ENCODE measurements around the gene CCDC127.
"Not testable (repeated sequence)": the region's sequence is repeated elsewhere in the genome, so short reads cannot be mapped to it uniquely, and the experiment has no call there.

Gene CCDC127

DNA sequence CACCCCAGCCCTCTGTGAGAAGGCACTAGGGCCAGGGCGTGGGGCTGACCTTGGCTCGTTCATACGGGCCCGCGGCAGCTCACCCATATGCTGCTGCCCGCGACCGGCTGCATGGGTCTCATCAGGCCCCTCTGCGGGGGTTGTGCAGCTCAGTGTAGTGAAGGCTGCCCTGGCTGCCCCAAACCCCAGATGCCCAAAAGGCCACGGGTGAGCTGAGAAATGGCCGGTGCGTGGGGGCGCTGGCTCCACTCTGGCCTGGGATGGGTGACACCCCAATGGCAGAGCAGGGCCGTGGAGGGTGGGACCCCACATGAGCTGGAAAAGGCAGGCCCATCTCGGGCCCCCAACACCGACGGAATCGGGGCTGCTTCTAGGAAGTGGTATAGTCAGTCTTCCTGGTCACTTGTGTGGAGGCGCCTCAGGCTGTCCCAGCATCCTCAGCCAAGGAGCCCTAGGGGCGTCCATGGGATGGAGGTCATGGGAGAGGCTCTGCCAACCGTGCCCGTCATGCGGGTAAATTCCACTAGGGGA, 46.1 kb downstream of the CCDC127 start:
- no peak for DNase-seq (ENCODE audit: low read depth)

DNA sequence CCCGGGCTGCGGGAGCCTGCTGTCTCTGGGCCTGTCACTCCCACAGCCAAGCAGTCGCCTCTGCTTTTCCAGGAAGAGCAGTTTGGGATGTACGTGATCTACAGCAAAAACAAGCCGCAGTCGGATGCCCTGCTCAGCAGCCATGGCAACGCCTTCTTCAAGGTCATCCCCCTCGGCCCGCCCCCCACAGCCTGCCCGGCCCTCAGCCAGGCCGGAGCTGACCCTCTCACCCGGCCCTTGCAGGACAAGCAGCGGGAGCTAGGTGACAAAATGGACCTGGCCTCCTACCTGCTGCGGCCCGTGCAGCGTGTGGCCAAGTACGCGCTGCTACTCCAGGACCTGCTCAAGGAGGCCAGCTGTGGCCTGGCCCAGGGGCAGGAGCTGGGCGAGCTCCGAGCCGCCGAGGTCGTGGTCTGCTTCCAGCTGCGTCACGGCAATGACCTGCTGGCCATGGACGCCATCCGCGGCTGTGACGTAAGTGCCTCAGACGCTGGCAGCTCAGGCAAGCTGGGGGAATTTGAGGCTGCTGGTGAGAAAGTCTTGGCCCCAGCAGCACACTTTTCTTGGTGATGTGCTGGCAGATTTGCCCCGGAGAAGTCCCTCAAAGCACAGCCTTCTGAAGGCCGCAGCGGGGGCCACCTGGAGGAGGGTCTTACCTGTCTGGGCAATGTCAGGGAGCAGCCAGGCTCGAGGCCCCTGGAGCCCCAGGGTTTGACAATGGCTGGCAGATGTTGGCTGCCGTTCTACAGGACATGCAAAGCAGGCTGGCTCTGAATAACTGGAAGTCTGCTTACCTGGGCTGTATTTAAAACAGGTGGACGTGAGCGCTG, 46.8 kb downstream of the CCDC127 start:
- DNase-seq (ENCODE audit: low read depth), result no peak

DNA sequence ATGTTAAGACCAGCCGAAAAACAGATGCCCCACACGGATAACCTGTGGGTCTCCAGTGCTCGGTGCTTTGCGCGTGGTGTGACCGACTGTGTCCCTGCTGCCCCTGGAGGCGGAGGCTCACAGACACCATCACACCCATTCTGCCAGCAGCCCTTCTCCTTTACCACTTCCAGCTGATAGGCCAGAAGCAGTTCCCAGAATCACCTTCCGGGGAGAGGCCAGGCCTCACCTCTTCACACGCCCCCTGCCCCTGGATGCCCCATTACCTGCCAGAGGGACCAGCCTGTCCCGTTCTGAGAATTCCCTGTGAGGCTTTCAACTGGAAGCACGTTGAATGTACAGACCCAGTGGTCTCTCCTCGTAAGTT, 48.2 kb downstream of the CCDC127 start:
- no peak for DNase-seq (ENCODE audit: low read depth)

DNA sequence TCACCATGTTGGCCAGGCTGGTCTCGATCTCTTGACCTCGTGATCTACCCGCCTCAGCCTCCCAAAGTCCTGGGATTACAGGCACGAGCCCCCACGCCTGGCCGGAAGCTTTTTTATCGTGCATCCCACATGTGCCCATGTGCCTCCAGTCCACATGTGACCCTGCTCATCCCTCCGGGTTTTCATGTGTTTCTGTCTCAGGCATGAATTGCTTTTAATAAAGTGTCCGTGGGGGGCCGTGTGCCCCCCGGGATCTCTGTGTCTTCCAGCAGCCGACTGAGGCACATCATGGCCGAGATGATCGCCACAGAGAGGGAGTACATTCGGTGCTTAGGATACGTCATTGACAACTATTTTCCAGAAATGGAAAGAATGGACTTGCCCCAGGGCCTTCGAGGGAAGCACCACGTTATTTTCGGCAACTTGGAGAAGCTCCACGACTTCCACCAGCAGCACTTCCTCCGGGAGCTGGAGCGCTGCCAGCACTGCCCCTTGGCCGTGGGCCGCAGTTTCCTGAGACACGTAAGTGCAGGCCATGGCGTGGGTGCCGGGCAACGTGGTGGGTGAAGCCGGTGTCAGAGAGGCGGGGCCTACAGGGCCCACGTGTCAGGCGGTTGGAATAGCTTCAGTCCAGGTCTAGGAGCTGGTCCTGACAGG, 48.8 kb downstream of the CCDC127 start:
- DNase-seq (ENCODE audit: low read depth), result peak; percentile 74

DNA sequence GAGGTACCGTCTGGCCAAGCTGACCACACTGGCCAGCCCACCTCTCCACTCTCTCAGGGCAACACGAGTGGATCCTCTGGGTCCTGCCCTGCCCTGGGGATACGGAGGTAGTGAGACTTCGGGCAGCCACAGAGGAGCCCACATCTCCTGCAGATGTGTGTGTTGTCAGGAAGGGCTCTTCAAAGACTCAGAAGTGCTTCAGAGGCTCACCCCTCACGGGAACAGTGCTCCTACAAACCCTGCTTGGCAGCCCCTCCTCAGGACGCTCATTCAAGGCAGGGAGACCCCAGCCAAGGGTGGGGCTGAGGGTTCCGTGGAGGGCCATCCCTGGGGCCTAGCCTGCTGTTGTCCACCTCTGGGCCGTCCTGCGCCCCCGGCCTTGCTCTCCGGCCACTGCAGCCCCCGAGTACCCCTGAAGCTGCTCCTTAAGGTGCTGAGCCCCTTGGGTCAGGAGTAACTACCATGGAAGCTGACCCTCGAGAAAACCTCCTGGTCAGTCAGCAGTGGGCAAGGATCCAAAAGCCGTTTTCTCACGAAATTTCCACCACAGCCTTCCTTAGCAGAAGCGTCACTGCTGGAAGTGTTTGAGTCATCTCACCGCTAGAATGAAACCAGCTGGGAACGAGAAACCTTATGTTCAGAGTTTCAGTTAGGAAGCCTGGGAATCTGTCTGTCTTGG, 49.8 kb downstream of the CCDC127 start:
- no peak for DNase-seq (ENCODE audit: low read depth)

DNA sequence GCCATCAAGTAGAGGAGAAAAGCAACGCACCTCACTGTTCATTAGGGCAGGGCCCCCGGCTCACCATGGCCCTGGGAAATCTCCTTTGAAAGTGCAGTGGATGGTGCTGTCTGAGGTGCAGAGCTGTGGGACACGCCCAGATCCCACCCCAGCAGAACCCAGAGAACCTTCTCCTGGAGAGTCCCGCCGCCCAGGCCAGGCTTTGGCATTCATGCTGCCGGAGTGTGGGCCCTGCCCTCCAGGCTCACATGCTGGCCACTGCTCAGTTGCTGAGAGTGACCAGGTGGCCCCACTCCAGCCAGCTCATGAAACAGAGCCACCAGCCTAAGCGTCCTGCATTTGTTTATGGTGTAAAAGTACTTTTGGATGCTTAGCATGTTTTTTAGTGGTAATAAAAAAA, 50.4 kb downstream of the CCDC127 start:
- DNase-seq (ENCODE audit: low read depth), result no peak

DNA sequence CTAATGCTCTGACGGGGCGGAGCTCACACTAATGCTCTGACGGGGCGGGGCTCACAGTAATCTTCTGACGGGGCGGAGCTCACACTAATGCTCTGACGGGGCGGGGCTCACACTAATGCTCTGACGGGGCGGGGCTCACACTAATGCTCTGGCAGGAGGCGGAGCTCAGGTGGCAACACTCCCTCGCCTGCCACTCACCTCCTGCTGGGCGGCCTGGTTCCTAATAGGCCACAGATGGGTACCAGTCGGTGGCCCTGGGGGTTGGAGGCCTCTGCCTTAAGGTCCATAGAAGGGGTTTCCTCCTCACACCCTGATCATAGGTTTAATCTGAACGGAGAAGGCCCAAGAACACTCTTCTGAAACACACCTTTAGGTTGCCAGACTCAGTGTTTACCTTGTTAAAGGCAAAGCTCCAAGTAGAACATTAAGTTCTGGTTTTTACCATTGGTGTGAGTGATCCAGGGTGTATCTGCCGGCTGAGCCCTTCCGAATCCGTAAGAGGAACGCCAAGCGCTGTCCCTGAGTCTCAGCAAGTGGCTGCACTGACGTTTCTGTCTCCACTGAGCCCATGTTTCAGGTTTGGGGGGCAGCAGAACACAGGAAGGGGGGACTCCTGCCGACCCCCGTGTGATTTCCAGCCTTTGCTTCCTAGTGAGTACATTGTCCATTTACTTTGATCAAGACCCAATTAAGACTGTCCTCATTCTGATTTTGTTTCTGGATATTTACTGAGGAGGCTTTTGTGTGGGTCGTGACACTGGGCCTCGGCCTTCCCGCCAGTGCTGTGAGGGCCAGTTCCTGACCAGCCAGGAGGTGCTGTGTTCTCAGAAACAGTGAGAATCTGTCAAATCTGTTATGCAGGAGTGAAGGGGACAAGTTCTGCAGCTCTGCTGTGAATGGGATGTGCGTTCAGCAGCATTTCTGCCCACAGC, 51.2 kb downstream of the CCDC127 start:
- no peak for DNase-seq (ENCODE audit: low read depth)

DNA sequence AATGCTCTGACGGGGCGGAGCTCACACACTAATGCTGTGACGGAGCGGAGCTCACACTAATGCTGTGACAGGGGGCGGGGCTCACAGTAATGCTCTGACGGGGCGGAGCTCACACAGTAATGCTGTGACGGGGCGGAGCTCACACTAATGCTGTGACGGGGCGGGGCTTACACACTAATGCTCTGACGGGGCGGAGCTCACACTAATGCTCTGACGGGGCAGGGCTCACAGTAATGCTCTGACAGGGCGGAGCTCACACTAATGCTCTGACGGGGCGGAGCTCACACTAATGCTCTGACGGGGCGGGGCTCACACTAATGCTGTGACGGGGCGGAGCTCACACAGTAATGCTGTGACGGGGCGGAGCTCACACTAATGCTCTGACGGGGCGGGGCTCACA, 53.2 kb downstream of the CCDC127 start:
- DNase-seq (ENCODE audit: low read depth), result not testable (repeated sequence)

DNA sequence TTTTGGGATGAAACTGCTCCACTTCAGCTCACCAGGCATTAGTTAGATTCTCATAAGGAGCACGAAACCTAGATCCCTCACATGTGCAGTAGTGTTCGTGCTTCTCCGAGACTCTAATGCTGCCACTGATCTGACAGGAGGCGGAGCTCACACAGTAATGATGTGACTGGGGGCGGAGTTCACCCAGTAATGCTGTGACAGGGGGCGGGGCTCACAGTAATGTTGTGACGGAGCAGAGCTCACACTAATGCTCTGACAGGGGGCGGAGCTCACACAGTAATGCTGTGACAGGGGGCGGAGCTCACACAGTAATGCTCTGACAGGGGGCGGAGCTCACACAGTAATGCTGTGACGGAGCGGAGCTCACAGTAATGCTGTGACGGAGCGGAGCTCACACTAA, 53.7 kb downstream of the CCDC127 start:
- no peak for DNase-seq (ENCODE audit: low read depth)

DNA sequence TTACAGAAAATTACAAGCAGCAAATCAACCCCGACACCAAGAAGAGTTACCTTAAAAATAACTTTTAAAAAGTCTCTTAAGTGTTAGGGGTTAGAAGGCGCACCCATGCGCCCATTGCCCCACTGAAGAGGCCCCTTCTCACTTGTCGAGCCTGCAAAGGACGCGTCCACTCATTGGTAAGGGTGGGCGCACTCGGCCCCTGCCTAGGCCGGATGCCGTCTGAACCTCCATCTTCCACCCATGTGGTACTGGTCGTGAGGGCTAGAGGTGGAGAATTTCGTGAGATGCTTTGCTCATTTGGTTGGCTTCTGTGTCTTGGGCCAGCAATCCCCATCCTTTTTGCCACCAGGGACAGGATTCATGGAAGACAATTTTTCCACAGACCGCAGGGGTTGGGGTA, 54.1 kb downstream of the CCDC127 start:
- DNase-seq (ENCODE audit: low read depth), result no peak

DNA sequence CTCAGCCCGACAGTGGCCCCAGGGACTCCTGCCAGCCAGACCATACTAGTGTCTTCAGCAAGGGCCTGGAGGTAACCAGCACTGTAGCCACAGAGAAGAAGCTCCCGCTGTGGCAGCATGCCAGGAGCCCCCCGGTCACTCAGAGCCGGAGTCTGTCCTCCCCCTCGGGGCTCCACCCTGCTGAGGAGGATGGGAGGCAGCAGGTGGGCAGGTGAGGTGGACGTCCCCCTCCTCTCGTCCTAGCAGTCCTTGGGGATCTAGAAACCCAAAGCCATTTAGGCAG, 54.7 kb downstream of the CCDC127 start:
- DNase-seq (ENCODE audit: low read depth), result no peak

DNA sequence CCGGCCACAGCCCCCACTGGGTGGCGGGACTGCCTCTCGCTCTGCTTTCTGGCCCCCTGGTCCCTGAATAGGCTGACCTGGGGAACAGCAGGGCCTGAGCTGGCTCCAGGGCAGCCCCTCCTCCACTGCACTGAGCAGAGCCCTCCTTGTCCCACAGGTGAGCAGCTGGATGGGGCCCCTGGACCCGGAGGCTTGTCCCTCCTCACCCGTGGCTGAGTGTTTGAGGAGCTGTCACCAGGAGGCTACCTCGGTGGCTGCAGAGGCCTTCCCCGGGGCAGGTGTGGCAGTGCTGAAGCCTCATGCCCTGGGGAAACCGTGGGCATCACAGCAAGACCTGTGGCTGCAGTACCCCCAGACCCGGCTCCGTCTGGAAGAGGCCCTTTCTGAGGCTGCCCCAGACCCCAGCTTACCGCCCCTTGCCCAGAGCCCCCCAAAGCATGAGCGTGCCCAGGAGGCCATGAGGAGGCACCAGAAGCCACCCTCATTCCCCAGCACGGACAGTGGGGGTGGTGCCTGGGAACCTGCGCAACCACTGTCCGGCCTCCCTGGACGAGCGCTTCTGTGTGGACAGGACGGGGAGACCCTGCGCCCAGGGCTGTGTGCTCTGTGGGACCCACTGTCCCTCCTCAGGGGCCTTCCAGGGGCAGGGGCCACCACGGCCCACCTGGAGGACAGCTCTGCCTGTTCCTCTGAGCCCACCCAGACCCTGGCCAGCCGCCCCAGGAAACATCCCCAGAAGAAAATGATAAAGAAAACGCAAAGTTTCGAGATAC, 55.2 kb downstream of the CCDC127 start:
- no peak for DNase-seq (ENCODE audit: low read depth)

DNA sequence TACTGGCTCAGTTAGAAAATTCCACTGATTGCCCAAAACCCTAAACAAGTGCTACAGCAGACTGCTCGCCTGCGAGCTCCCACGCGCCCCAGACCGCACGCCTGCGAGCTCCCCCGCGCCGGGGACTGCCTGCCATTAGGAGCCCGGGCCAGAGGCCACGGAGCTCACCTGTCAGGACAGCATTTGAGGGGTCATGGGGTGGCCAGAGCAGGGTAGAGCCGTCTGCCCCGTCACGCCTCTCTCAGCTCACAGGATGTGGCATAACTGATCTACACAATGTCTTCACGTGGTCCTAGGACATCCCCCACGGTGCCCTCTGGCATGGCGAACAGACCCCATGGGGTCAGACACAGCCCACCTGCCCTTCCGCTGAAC, 55.8 kb downstream of the CCDC127 start:
- no peak for DNase-seq (ENCODE audit: low read depth)

DNA sequence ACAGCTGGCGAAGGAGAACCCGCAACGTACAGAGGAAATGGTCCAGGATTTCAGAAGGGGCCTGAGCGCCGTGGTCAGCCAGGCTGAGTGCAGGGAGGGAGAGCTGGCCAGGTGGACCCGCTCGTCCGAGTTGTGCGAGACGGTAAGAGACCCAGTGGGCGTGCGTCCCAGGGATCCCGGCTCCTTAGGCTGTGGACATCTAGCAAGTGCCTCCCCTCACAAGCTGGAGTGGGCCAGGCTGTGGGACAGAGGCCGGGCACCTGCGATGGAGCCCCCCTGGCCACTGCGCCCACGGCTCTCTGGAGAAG, 56.2 kb downstream of the CCDC127 start:
- no peak for DNase-seq (ENCODE audit: low read depth)

DNA sequence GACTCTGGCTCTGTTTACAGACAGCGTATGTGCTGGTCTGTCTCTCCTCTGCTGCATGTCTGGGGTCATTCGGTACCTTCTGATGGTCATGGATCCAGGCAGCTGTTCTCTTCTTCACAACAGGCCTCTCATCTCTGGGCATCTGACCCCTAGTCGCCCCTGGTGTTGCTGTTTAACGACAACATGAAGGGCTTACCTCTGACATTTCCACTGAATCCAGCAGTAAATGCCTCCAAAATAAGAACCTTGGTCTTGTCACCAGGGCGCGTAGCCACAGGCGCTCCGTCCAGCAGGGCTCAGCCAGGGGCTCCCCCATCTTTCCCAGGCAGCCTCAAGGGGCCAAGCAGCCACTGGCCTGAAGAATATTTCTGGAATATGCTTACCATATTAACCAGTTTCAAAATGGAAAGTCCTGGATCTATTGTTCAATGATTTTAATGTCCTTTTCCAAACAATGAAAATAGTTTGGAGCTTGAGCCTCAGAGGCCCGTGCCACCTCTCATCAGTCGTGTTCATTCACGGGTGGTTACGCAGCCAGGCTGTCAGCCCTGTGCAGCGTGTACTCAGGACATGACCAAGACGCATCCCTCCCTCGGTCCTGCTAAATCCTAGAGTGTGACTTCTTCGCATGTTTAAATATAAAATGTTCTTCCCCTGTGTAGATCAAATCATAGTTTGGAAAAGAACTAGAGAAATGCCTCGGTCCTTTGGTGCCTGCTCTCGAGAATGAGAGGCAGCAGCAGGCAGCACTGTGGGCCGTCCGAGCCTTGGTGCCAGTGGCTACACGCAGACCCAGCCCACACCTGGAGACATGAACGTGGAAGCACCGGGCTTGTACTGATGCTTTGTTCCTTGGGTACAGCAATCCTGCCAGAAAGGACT, 56.8 kb downstream of the CCDC127 start:
- no peak for DNase-seq (ENCODE audit: low read depth)

DNA sequence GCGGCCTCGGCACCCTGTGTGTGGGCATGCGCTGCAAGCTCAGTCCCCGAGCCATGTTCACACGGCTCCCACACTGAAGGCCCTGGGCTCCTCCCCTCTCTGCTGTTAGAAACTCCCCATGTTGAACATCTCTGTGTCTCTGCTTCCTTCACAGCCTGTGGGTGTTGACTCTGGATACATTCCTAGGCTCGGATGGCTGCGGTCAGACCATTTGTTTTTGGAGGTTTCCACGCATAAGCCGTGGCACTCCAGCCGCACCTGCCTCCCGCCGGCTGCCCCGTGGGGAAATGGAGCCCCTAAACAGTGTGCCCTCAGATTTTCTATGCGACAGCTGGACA, 57.8 kb downstream of the CCDC127 start:
- DNase-seq (ENCODE audit: low read depth), result no peak

DNA sequence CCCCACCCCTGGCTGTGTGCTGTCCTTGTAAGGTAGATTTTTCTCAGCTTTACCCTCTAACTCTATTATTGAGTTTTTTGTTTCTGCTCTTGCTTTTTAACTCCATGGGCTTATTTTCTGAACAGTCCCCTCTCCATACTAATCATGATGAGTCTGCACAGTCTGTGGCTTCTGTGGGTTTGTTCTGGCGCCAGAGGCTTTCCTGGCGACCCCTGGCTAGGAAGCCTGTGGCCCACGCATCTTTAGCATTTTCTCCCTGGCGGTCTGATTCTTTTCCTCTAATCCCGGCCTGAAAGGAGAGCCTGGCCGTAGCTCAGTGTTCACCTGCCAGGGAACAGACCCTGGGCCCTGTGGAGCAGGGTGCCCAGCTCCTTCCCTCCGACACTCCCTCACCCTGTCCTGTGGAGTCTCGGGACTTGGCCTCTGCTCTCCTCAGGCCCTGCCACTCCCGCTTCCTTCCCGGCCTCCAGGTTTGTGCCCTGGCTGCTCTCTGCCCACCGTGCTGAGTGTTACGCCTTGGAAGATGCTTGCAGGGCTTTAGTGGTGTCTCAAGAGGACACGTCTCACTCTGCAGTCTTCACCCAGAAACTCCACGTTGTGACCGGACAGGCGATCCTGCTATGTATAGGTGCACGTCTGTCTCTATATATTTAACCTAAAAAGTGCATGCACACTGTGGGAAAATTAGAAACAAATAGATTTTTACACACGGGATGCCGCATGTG, 58.3 kb downstream of the CCDC127 start:
- no peak for DNase-seq (ENCODE audit: low read depth)

DNA sequence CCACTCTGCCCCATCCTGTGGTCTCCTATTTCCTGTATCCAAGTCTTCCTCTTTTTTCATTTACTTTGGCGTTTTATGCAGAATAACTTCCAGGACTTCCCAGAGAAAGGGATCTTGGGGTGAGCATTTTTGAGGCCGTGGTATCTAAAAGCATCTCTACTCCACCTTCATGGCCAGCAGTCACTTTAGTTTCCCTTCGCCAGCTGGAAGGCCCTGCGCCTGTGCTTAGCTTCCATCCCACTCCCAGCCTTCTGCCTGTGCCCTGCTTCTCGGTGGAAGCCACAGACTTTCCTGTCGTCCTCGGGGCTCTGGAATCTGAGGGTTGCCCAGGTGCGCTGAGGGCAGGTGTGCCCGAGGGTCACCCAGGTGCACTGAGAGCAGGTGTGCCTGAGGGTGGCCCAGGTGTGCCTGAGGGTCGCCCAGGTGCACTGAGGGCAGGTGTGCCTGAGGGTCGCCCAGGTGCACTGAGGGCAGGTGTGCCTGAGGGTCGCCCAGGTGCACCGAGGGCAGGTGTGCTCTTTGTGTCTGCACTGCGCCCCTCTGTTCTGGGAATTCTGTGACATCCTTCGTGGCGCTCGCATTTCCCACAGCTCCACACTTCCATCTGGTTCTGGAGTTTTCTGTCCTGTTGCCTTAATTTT, 59.0 kb downstream of the CCDC127 start:
- DNase-seq (ENCODE audit: low read depth), result no peak

DNA sequence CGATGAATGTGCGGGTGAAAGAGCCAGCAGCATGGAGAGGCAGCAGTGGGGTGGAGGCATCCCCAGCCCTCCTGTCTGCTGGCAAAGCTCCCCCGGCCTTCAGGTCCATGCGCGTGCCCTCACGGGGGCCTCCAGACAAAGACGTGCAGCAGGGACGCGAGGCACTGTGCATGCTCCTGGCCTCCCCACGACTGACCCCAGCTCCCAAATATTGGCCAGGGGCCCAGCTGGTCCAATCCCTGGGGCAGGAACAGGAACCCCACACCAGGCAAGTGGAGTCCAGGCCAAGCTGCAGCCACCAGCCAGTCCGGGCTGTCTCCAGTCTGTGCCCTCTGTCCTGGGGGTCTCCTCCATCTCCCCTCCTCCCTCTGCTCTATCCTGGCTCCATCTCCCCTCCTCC, 60.2 kb downstream of the CCDC127 start:
- DNase-seq (ENCODE audit: low read depth), result no peak
